ENCODE data around the gene MANEAL.

DNA sequence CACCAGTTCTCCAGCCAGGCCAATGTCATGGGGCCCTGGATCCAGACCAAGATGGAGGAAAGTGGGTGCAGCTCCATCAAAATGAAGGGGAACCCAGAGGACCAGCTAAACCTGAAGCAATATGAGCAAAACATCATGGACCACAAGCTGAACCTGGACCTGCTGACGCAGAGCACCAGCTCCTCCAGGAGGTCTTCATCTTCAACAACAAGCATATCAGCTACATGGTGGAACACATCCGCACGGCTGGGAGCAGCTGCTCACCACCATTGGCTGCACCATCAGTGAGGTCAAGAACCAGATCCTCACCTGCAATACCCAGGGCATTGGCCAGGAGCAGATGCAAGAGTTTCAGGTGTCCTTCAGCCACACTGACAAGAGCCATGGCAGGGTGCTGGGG lies 15.0 kb upstream of the MANEAL start:
- TF ChIP-seq, protein P1, sequence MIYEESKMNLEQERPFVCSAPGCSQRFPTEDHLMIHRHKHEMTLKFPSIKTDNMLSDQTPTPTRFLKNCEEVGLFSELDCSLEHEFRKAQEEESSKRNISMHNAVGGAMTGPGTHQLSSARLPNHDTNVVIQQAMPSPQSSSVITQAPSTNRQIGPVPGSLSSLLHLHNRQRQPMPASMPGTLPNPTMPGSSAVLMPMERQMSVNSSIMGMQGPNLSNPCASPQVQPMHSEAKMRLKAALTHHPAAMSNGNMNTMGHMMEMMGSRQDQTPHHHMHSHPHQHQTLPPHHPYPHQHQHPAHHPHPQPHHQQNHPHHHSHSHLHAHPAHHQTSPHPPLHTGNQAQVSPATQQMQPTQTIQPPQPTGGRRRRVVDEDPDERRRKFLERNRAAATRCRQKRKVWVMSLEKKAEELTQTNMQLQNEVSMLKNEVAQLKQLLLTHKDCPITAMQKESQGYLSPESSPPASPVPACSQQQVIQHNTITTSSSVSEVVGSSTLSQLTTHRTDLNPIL (CRISPR knock-in tag; IDR thresholded peaks at IDR 0.05; ENCODE audit: low read depth) = no peak
- TF ChIP-seq ARNTL (CRISPR knock-in tag; IDR thresholded peaks at IDR 0.05; ENCODE audit: borderline replicate concordance, low read depth) (no peak), ISL1 (CRISPR knock-in tag; IDR thresholded peaks at IDR 0.05) (no peak)
- TF ChIP-seq, protein P2, sequence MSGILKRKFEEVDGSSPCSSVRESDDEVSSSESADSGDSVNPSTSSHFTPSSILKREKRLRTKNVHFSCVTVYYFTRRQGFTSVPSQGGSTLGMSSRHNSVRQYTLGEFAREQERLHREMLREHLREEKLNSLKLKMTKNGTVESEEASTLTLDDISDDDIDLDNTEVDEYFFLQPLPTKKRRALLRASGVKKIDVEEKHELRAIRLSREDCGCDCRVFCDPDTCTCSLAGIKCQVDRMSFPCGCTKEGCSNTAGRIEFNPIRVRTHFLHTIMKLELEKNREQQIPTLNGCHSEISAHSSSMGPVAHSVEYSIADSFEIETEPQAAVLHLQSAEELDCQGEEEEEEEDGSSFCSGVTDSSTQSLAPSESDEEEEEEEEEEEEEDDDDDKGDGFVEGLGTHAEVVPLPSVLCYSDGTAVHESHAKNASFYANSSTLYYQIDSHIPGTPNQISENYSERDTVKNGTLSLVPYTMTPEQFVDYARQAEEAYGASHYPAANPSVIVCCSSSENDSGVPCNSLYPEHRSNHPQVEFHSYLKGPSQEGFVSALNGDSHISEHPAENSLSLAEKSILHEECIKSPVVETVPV (CRISPR knock-in tag; IDR thresholded peaks at IDR 0.05) = no peak

All from SK-N-SH treated with all-trans-retinoic acid at 6 μM for 48 hours (cell line).